Type B pancreatic cell (in vitro differentiated cells): ENCODE results near the gene MPO. TPM values are rescaled to one million over a fixed set of nuclear protein-coding genes. Genes with fewer than 3 reads are reported as not detected.

Experiments
- DNase-seq: peaks from one replicate; pipeline ENCODE4 v3.0.0; 2021; ENCODE audit warnings: mixed read lengths; ENCODE audit not compliant: unreplicated experiment; ENCODE audit errors: extremely low spot score
- H3K27ac Mint-ChIP-seq: 2 replicates; pipeline ENCODE4 v1.8.0; 2021; ENCODE audit warnings: mild to moderate bottlenecking, mixed read lengths
- H3K27me3 Mint-ChIP-seq: 2 replicates; pipeline ENCODE4 v1.8.0; 2021; ENCODE audit warnings: mixed read lengths
- H3K36me3 Mint-ChIP-seq: 2 replicates; pipeline ENCODE4 v1.8.0; 2021; ENCODE audit warnings: mixed read lengths
- H3K4me1 Mint-ChIP-seq: one replicate; pipeline ENCODE4 v1.8.0; 2021; ENCODE audit warnings: mixed read lengths; ENCODE audit not compliant: unreplicated experiment
- H3K4me3 Mint-ChIP-seq: 2 replicates; pipeline ENCODE4 v1.8.0; 2021; ENCODE audit warnings: mild to moderate bottlenecking, mixed read lengths
- H3K9me3 Mint-ChIP-seq: 2 replicates; pipeline ENCODE4 v1.8.0; 2021; ENCODE audit warnings: mixed read lengths
- total RNA-seq: library from RNA; stranded (reverse); gene quantifications from 2 replicates; pipeline ENCODE4 v1.2.1, GENCODE V29; 2021; ENCODE audit warnings: low replicate concordance
- TF ChIP-seq, protein P1 (sequence below): fragments of 200-600 bp; sonication (generic); conservative IDR thresholded peaks from 2 replicates; pipeline ENCODE4 v1.5.0; 2021; ENCODE audit warnings: antibody characterized with exemption, mild to moderate bottlenecking

Gene MPO
- total RNA-seq, 1 donor from 2014 or later: not detected

DNA sequence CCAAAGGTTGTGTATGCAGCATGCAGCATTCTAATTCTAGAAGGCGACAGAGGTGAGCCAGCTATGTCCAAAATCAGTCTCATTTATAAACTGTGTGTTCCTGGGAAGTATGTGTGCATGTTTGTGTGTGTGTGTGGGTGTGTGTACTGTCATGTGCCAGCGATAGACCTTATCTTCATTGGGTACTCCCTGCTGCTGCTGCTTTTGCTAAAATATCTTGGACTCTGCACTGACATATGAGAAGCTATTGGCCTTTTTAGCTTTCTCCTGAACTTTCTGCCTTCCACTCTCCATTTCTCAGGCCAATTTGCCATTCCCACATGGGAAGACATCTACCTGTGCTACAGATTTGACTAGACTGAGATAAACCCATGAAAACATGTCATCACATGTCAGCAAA is 44.3 kb downstream of the MPO start:
- Mint-ChIP-seq H3K27me3 (peaks cover 98% of the 10 kb centered on the region), H3K4me1 (no peaks in the 10 kb centered on the region), H3K9me3 (no peaks in the 10 kb centered on the region), H3K4me3 (no peak overlapping the region), H3K27ac (no peak overlapping the region), H3K36me3 (no peaks in the 10 kb centered on the region)
- DNase-seq: no peak
- TF ChIP-seq, protein P1, sequence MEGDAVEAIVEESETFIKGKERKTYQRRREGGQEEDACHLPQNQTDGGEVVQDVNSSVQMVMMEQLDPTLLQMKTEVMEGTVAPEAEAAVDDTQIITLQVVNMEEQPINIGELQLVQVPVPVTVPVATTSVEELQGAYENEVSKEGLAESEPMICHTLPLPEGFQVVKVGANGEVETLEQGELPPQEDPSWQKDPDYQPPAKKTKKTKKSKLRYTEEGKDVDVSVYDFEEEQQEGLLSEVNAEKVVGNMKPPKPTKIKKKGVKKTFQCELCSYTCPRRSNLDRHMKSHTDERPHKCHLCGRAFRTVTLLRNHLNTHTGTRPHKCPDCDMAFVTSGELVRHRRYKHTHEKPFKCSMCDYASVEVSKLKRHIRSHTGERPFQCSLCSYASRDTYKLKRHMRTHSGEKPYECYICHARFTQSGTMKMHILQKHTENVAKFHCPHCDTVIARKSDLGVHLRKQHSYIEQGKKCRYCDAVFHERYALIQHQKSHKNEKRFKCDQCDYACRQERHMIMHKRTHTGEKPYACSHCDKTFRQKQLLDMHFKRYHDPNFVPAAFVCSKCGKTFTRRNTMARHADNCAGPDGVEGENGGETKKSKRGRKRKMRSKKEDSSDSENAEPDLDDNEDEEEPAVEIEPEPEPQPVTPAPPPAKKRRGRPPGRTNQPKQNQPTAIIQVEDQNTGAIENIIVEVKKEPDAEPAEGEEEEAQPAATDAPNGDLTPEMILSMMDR: no peak

DNA sequence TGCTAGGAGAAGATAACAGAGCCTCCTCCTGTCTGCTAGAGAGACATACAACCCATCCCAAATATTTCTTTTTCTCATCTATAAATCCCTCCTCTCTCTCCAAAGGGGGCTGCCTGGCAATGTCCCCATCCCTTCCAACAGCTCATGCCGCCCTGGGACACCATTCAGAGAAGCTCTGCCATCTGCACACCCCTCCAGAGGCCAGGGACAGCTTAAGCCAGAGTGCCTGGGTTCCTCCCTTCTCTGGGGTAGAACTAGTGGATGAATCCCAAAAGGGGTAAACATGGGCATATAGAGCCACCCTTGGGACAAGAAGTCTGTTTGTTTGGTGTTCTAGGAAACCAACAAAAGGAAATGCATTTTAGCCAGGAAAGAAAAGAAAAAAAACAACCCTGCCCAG is 44.9 kb downstream of the MPO start:
- Mint-ChIP-seq H3K36me3 (no peaks in the 10 kb centered on the region), H3K9me3 (no peaks in the 10 kb centered on the region), H3K27ac (no peak overlapping the region), H3K4me3 (no peak overlapping the region), H3K4me1 (no peaks in the 10 kb centered on the region), H3K27me3 (peaks cover 98% of the 10 kb centered on the region)
- TF ChIP-seq, protein P1: no peak
- DNase-seq: no peak

DNA sequence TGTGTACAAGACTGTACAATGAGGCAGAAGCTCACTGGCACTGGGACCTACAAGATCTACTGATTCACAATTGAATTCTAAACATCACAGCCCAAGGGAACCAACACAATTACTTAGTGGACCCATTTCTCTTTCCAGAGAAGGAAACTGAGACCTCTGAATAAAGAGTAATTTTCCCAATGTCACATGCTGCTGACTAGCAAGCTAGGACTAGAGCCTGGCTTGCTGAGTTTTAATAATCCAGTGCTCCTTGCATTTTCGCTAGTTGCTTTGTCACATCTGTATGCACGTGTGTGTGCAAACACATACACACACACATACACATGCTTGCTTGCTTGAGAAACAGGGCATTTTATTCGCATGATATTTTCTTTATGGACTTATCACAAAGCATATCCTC is 46.2 kb downstream of the MPO start:
- Mint-ChIP-seq H3K36me3 (no peaks in the 10 kb centered on the region), H3K27ac (no peak overlapping the region), H3K4me3 (no peak overlapping the region), H3K27me3 (peaks cover 90% of the 10 kb centered on the region), H3K9me3 (no peaks in the 10 kb centered on the region), H3K4me1 (no peaks in the 10 kb centered on the region)
- TF ChIP-seq, protein P1: no peak
- no peak for DNase-seq

DNA sequence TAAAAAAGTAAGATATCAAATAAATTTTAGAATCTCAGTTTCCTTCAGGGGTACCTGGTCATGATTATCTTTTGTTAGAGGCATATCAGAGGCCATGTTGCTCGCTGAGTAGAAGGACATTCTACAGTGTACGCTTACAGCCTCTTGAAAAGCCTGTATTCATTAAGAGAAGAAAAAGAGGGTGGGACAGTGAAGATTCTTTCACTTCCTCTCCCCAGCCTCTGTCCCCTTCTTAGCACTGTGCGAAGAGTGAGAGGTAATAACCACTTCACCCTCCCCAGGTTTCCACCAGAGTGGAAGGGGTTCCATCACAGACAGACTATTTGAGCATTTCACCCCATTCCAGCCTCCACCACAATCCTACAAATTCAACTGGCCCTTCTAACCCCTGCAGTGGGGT is 47.2 kb downstream of the MPO start:
- peaks cover 90% of the 10 kb centered on the region for H3K27me3 Mint-ChIP-seq
- H3K4me3 Mint-ChIP-seq: no peak overlapping the region
- no peaks in the 10 kb centered on the region for H3K36me3 Mint-ChIP-seq
- no peak overlapping the region for H3K27ac Mint-ChIP-seq
- TF ChIP-seq, protein P1: no peak
- no peaks in the 10 kb centered on the region for H3K4me1 Mint-ChIP-seq
- no peak for DNase-seq
- no peaks in the 10 kb centered on the region for H3K9me3 Mint-ChIP-seq

DNA sequence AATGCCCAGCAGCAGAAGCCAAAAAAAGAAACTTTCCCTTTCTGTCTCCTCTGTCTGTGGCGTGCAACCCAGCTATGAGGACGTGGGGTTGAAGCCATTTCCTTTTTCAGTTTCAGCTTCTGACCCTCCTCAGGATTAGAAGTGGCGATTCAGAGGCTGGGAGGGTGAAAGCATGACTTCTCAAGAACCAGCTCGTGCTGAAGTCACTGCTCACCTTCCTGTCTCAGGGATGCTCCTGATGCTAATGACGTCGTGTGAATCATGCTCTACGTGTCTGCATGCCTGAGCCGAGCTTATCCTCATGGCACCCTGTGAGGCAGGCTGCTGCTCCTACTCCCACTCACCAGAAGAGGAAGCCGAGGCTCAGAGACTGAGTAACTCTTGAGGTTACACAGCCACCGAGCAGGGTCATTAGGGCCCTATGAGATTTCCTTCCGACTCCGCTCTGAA is 48.0 kb downstream of the MPO start:
- TF ChIP-seq, protein P1: no peak
- Mint-ChIP-seq H3K27ac (no peak overlapping the region), H3K36me3 (no peaks in the 10 kb centered on the region), H3K4me1 (no peaks in the 10 kb centered on the region), H3K9me3 (no peaks in the 10 kb centered on the region), H3K27me3 (peaks cover 89% of the 10 kb centered on the region), H3K4me3 (no peak overlapping the region)
- no peak for DNase-seq

DNA sequence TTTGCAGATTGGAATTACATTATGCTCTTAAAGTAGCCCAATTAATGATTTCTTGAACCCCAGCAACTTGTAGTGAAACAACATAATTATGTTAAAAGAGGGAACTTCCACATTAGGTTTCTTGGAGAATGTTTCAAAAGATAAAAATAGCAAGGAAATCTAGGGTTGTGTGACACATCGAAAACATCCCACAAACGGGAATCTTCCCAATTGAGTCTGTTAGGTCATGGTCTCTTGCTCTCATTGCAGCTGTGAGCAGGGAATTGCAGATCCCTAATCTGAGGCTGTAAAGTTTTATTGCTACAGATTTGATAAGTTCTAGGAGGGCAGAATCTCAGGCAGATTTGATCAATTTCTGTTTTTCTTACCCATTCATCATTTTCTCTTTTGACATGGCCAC is 49.1 kb downstream of the MPO start:
- no peak overlapping the region for H3K27ac Mint-ChIP-seq
- H3K4me1 Mint-ChIP-seq: no peaks in the 10 kb centered on the region
- H3K9me3 Mint-ChIP-seq: no peaks in the 10 kb centered on the region
- no peak overlapping the region for H3K4me3 Mint-ChIP-seq
- H3K27me3 Mint-ChIP-seq: peaks cover 89% of the 10 kb centered on the region
- TF ChIP-seq, protein P1: no peak
- no peak for DNase-seq
- no peaks in the 10 kb centered on the region for H3K36me3 Mint-ChIP-seq
